Measurements from ENCODE around the gene BAIAP2. TPM values are rescaled to one million over a fixed set of nuclear protein-coding genes. Genes with fewer than 3 reads are reported as not detected.

Gene BAIAP2
- total and polyA plus RNA-seq, 2 of the 13 experiments (the other 11 are each of a cell fraction or from before 2014, with no cell fraction given) = 22.5 to 24.0 TPM

DNA sequence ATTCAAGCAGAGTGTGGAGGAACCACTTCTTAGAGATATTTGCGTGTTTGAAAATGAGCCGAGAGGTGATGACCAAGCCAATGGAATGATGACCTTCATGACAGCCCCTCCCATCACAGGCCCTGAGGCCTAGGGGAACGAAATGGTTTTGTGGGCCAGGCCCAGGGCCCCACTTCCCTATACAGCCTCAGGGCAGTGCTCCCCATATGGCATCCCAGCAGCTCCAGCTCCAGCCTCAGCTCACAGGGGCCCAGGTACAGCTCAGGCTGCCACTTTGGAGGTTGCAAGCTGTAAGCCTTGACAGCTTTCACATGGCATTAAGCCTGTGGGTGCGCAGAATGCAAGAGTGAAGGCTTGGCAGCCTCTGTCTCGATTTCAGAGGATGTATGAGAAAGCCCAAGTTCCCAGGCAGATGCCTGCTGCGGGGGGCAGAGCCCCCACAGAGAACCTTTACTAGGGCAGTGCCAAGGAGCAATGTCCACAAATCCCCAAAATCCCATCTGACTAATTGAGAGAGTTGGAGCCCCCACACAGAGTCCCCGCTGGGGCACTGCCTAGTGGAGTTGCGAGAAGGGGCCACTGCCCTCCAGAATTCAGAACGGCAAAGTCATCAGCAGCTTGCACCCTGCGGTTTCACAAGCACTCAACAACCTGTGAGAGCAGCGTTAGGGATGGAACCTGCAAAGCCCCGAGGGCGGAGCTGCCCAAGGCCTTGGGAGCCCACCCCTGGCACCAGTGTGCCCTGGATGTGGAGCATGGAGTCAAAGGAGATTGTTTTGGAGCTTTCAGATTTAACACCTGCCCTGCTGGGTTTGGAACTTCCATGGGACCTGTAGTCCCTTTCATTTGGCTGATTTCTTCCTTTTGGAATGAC is 22.1 kb upstream of the BAIAP2 start:
- no peak overlapping the region for H3K27ac ChIP-seq (ENCODE audit: extremely low read length, insufficient read depth, low read length)
- no peak for DNase-seq (ENCODE audit: low spot score)
- peaks cover 33% of the 10 kb centered on the region for H3K4me1 ChIP-seq (ENCODE audit: insufficient read depth, low read length)
- no peaks in the 10 kb centered on the region for H3K79me2 ChIP-seq (ENCODE audit: insufficient read depth, low read length)
- no peak overlapping the region for H3K9ac ChIP-seq (ENCODE audit: insufficient read depth, low read depth, low read length)
- H3K9me3 ChIP-seq (ENCODE audit: low read length) = peaks cover 9% of the 10 kb centered on the region
- no peaks in the 10 kb centered on the region for H3K36me3 ChIP-seq (replicated peaks in 1 of 2; ENCODE audit: control insufficient read depth in 1 of 2, insufficient read depth in 2 of 2, low read length in 2 of 2)
- CTCF ChIA-PET (ENCODE audit: low intra/inter-chr PET ratio, low total read pairs) = no interaction called here
- no peak for FAIRE-seq
- H3K4me2 ChIP-seq (ENCODE audit: low read depth, low read length) = no peak overlapping the region
- peaks cover 2 to 38% of the 10 kb centered on the region in 2 experiments; a peak in 3 of 5 replicates for H3K27me3 ChIP-seq (ENCODE audit: control insufficient read depth in 1 of 2, insufficient read depth in 2 of 2, low read length in 2 of 2)
- no TSS peak for BruUV-seq (replicated peaks)
- ATAC-seq = no peak; the same call in 2 of the 3 replicates
- H2AFZ ChIP-seq (ENCODE audit: low read length) = no peak overlapping the region
- intact Hi-C loops (cut with micrococcal nuclease; ENCODE audit: unreplicated experiment) = no loop called here
- H3K4me3 ChIP-seq (replicated peaks in 1 of 3; ENCODE audit: insufficient read depth in 1 of 3, low read depth in 2 of 3, low read length in 3 of 3) = no peak overlapping the region
- 67% methylated on average over 10 of the region's 13 CpGs for WGBS (ENCODE audit: low lambda C conversion rate)
- in situ Hi-C loops (cut with HindIII; ENCODE audit: extremely low pct_ligation_motif_present, low pct_unique_long_range_greater_than_20kb) = no loop called here
- POLR2A ChIA-PET = interaction anchor here (1.3 kb wide), 1 partner anchor 13 kb away, joined by 5 read pairs; no protein-coding TSS in a partner anchor
- no peaks in the 10 kb centered on the region for H4K20me1 ChIP-seq (ENCODE audit: insufficient read depth, low read length)
- TF ChIP-seq ZNF263 (CRISPR knock-in tag; IDR thresholded peaks at IDR 0.05) = 0 out of 2 replicates have a peak, but pooled peaks have one; percentile 20
- no peak for TF ChIP-seq ZNF660 (CRISPR knock-in tag; IDR thresholded peaks at IDR 0.05; ENCODE audit: borderline replicate concordance, low read depth)

DNA sequence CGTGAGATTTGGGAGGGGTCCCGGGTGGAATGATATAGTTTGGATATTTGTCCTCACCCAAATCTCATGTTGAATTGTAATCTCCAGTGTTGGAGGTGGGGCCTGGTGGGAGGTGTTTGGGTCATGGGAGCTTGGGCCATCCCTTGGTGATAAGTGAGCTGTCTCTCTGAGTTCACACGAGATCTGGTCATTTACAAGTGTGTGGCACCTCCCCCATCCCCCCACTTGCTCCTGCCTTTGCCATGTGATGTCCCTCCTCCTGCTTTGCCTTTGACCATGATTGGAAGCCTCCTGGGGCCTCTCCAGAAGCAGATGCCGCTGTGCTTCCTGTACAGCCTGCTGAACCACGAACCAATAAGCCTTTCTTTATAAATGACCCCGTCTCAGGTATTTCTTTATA is 21.3 kb upstream of the BAIAP2 start:
- 26% methylated on average over 6 of the region's 6 CpGs for WGBS (ENCODE audit: low lambda C conversion rate)
- no peak overlapping the region for H2AFZ ChIP-seq (ENCODE audit: low read length)
- POLR2A ChIA-PET = no interaction called here
- H4K20me1 ChIP-seq (ENCODE audit: insufficient read depth, low read length) = no peaks in the 10 kb centered on the region
- in situ Hi-C loops (cut with HindIII; ENCODE audit: extremely low pct_ligation_motif_present, low pct_unique_long_range_greater_than_20kb) (no loop called here), intact Hi-C loops (cut with micrococcal nuclease; ENCODE audit: unreplicated experiment) (no loop called here)
- no peak overlapping the region for H3K9ac ChIP-seq (ENCODE audit: insufficient read depth, low read depth, low read length)
- CTCF ChIA-PET (ENCODE audit: low intra/inter-chr PET ratio, low total read pairs) = no interaction called here
- no peaks in the 10 kb centered on the region for H3K36me3 ChIP-seq (replicated peaks in 1 of 2; ENCODE audit: control insufficient read depth in 1 of 2, insufficient read depth in 2 of 2, low read length in 2 of 2)
- peaks cover 41% of the 10 kb centered on the region for H3K4me1 ChIP-seq (ENCODE audit: insufficient read depth, low read length)
- no peak overlapping the region for H3K4me3 ChIP-seq (replicated peaks in 1 of 3; ENCODE audit: insufficient read depth in 1 of 3, low read depth in 2 of 3, low read length in 3 of 3)
- TF ChIP-seq HMGA1 (CRISPR knock-in tag; conservative IDR thresholded peaks at IDR 0.05) (no peak), ZNF383 (CRISPR knock-in tag; IDR thresholded peaks at IDR 0.05; ENCODE audit: borderline replicate concordance) (no peak), HNRNPLL (IDR thresholded peaks at IDR 0.05; ENCODE audit: low read depth, low read length, poor library complexity, severe bottlenecking) (no peak), ZNF703 (CRISPR knock-in tag; IDR thresholded peaks at IDR 0.05; ENCODE audit: borderline replicate concordance) (no peak), ZFP36 (IDR thresholded peaks at IDR 0.05; ENCODE audit: borderline replicate concordance, low read depth, low read length, partially characterized antibody) (no peak), DPF2 (CRISPR knock-in tag; IDR thresholded peaks at IDR 0.05; ENCODE audit: borderline replicate concordance, low read depth) (no peak), ZNF260 (CRISPR knock-in tag; IDR thresholded peaks at IDR 0.05; ENCODE audit: borderline replicate concordance, low read depth) (no peak)
- TF ChIP-seq, protein P1, sequence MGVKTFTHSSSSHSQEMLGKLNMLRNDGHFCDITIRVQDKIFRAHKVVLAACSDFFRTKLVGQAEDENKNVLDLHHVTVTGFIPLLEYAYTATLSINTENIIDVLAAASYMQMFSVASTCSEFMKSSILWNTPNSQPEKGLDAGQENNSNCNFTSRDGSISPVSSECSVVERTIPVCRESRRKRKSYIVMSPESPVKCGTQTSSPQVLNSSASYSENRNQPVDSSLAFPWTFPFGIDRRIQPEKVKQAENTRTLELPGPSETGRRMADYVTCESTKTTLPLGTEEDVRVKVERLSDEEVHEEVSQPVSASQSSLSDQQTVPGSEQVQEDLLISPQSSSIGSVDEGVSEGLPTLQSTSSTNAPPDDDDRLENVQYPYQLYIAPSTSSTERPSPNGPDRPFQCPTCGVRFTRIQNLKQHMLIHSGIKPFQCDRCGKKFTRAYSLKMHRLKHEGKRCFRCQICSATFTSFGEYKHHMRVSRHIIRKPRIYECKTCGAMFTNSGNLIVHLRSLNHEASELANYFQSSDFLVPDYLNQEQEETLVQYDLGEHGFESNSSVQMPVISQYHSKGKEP (CRISPR knock-in tag; IDR thresholded peaks at IDR 0.05) = no peak
- H3K79me2 ChIP-seq (ENCODE audit: insufficient read depth, low read length) = no peaks in the 10 kb centered on the region
- peaks cover 9% of the 10 kb centered on the region for H3K9me3 ChIP-seq (ENCODE audit: low read length)
- no peak overlapping the region for H3K27ac ChIP-seq (ENCODE audit: extremely low read length, insufficient read depth, low read length)
- peaks cover 0 to 35% of the 10 kb centered on the region in 2 experiments; a peak in 2 of 5 replicates for H3K27me3 ChIP-seq (ENCODE audit: control insufficient read depth in 1 of 2, insufficient read depth in 2 of 2, low read length in 2 of 2)
- DNase-seq (ENCODE audit: low spot score) (no peak), ATAC-seq (no peak), FAIRE-seq (no peak)
- H3K4me2 ChIP-seq (ENCODE audit: low read depth, low read length) = no peak overlapping the region
- no TSS peak for BruUV-seq (replicated peaks)
